ENCODE data around the gene IDS. TPM values are rescaled to one million over a fixed set of nuclear protein-coding genes. Genes with fewer than 3 reads are reported as not detected.
"Not testable (repeated sequence)": the region's sequence is repeated elsewhere in the genome, so short reads cannot be mapped to it uniquely, and the experiment has no call there.

Gene IDS
- total and polyA plus RNA-seq, 2 donors (not counting 1 experiment from before 2014, with no cell fraction given), result 36.2 to 65.0 TPM

DNA sequence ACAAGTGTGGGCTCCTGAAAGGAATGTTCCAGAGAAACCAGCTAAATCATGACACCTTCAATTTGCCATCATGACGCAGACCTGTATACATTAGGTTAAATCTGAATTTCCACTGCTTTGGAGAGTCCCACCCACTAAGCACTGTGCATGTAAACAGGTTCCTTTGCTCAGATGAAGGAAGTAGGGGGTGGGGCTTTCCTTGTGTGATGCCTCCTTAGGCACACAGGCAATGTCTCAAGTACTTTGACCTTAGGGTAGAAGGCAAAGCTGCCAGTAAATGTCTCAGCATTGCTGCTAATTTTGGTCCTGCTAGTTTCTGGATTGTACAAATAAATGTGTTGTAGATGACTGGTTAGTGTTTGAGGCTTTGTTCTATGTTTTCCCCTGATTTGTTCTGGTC is 41.9 kb upstream of the IDS start:
- not testable (repeated sequence) for H3K9ac ChIP-seq (ENCODE audit: insufficient read depth, low read length); DNase-seq (ENCODE audit: low read depth in 2 of 2); H3K4me1 ChIP-seq (ENCODE audit: control insufficient read depth, extremely low read depth, insufficient read depth, low read length); H3K4me3 ChIP-seq (replicated peaks in 1 of 4; ENCODE audit: control extremely low read depth in 1 of 4, insufficient read depth in 1 of 4, low read depth in 3 of 4, low read length in 4 of 4); H3K27ac ChIP-seq (ENCODE audit: insufficient read depth, low read length); H3K36me3 ChIP-seq (ENCODE audit: control insufficient read depth, insufficient read depth, low read length); H3K79me2 ChIP-seq (ENCODE audit: control insufficient read depth, insufficient read depth, low read length); H3K27me3 ChIP-seq (ENCODE audit: control insufficient read depth, insufficient read depth, low read length); H3K9me3 ChIP-seq (ENCODE audit: control insufficient read depth, insufficient read depth, low read depth, low read length); H2AFZ ChIP-seq (ENCODE audit: low read length); H3K4me2 ChIP-seq (ENCODE audit: extremely low read depth, insufficient read depth, low read length); H4K20me1 ChIP-seq (ENCODE audit: control insufficient read depth, extremely low read depth, insufficient read depth, low read length)

DNA sequence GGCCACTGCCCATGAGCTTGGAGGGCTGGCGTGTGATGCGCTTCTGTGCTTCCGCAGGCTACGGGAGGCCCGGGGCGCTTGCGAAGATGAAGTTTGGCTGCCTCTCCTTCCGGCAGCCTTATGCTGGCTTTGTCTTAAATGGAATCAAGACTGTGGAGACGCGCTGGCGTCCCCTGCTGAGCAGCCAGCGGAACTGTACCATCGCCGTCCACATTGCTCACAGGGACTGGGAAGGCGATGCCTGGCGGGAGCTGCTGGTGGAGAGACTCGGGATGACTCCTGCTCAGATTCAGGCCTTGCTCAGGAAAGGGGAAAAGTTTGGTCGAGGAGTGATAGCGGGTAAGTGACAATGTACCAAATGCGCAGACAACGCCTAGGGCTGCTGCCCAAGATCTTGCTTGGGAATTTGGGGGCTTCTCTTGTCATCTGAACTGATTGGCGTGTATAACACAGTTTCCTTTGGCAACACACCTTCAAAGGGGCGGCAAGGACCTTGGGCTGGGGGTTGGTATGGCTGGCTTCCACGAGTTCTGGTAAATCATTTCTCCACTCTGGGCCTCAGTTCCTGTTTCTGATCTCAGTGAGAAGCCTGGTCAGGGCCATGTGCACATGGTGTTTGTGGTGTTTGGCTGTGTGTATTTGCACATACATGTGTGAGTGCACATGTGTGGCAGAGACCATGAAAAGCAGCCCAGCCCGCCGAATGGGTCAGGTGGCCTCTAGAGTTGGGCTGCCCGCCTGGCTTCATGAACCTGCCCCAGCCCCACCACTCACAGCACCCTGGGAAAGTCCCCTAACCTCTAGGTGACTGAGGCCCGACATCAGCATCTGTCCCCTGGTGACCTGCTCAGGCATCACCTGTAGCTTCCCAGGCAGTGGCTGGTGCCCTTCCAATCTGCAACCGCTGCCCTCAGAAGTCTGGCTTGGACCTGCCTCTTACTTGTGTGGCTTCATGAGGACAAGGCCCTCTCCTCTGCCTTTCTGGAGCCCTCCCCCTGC is 40.7 kb upstream of the IDS start:
- H2AFZ ChIP-seq (ENCODE audit: low read length); H3K4me2 ChIP-seq (ENCODE audit: extremely low read depth, insufficient read depth, low read length); H3K4me1 ChIP-seq (ENCODE audit: control insufficient read depth, extremely low read depth, insufficient read depth, low read length); H4K20me1 ChIP-seq (ENCODE audit: control insufficient read depth, extremely low read depth, insufficient read depth, low read length); H3K9me3 ChIP-seq (ENCODE audit: control insufficient read depth, insufficient read depth, low read depth, low read length); H3K9ac ChIP-seq (ENCODE audit: insufficient read depth, low read length); H3K36me3 ChIP-seq (ENCODE audit: control insufficient read depth, insufficient read depth, low read length); H3K27ac ChIP-seq (ENCODE audit: insufficient read depth, low read length); H3K4me3 ChIP-seq (replicated peaks in 1 of 4; ENCODE audit: control extremely low read depth in 1 of 4, insufficient read depth in 1 of 4, low read depth in 3 of 4, low read length in 4 of 4); H3K79me2 ChIP-seq (ENCODE audit: control insufficient read depth, insufficient read depth, low read length); DNase-seq (ENCODE audit: low read depth in 2 of 2); H3K27me3 ChIP-seq (ENCODE audit: control insufficient read depth, insufficient read depth, low read length): not testable (repeated sequence)

DNA sequence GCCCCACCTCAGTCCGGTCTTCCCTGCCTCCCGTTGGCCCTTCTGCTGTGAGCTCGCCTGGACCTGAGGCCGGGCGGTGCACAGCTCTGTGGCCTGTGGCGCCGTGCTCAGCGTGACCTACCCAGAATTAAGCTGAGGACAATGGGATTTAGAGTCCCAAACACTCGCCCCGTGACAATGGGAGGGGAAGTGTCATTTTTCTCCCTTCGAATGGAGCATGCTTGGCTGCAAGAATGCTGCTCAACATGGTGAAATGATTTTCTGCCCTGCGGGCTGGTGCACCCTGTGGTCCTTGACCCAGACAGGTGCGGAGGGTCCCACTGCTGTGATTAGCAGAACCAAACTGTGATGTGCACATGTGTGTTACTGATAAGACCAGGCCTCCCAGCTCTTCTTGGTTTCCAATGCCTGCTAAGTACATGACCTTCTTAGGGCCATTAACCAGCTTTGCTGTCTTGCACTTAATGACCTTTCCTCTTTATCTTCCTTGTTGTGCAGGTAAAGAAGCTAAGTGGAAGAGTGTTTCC is 36.5 kb upstream of the IDS start:
- H3K4me1 ChIP-seq (ENCODE audit: control insufficient read depth, extremely low read depth, insufficient read depth, low read length), result no peaks in the 10 kb centered on the region
- peak overlapping the region; percentile 98 for H3K27ac ChIP-seq (ENCODE audit: insufficient read depth, low read length)
- no peaks in the 10 kb centered on the region for H3K36me3 ChIP-seq (ENCODE audit: control insufficient read depth, insufficient read depth, low read length)
- H4K20me1 ChIP-seq (ENCODE audit: control insufficient read depth, extremely low read depth, insufficient read depth, low read length), result no peaks in the 10 kb centered on the region
- H3K27me3 ChIP-seq (ENCODE audit: control insufficient read depth, insufficient read depth, low read length), result no peaks in the 10 kb centered on the region
- DNase-seq (ENCODE audit: low read depth in 2 of 2), result no peak
- H3K9ac ChIP-seq (ENCODE audit: insufficient read depth, low read length), result peak overlapping the region; percentile 94
- peak overlapping the region; percentile 80 for H3K4me2 ChIP-seq (ENCODE audit: extremely low read depth, insufficient read depth, low read length)
- no peak overlapping the region for H2AFZ ChIP-seq (ENCODE audit: low read length)
- H3K79me2 ChIP-seq (ENCODE audit: control insufficient read depth, insufficient read depth, low read length), result peaks cover 4% of the 10 kb centered on the region
- peak overlapping the region; percentile 64 to 78 (median 73) for H3K4me3 ChIP-seq (replicated peaks in 1 of 4; ENCODE audit: control extremely low read depth in 1 of 4, insufficient read depth in 1 of 4, low read depth in 3 of 4, low read length in 4 of 4)
- no peaks in the 10 kb centered on the region for H3K9me3 ChIP-seq (ENCODE audit: control insufficient read depth, insufficient read depth, low read depth, low read length)
- TF ChIP-seq CTCF (conservative IDR thresholded peaks at IDR 0.05 in 1 of 2, IDR thresholded peaks at IDR 0.05 in 1 of 2; ENCODE audit: low read depth in 1 of 2, low read length in 2 of 2), result no peak
- no peak for TF ChIP-seq EZH2 (IDR thresholded peaks at IDR 0.05; ENCODE audit: low read length, missing control alignments)
